Germinal center (tissue), 1 donor: ENCODE measurements around the gene ZYG11B.
"Not testable (repeated sequence)": the region's sequence is repeated elsewhere in the genome, so short reads cannot be mapped to it uniquely, and the experiment has no call there.

Experiments
- DNase-seq: peaks from one replicate; pipeline ENCODE4 v3.0.0; 2012; ENCODE audit warnings: mixed read lengths, low spot score

Gene ZYG11B

DNA sequence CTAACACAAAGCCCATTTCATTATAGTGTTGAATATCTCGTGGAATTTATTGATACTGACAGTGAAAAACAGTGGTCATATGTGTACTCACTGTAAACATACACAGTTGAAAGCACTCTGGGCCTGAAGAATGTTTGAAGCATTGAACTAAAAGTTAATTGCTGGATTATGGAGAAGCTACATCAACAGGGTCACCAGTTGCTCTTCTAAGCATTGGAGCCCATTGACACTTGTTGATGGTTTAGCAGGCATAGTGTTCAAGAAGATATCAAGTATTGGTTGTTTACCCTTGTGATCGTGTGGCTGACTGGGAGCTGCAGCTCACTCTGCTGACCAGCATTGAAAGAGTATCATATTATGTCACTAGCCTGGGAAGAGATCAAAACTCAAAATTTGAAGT is 126.6 kb downstream of the ZYG11B start:
- DNase-seq: no peak

DNA sequence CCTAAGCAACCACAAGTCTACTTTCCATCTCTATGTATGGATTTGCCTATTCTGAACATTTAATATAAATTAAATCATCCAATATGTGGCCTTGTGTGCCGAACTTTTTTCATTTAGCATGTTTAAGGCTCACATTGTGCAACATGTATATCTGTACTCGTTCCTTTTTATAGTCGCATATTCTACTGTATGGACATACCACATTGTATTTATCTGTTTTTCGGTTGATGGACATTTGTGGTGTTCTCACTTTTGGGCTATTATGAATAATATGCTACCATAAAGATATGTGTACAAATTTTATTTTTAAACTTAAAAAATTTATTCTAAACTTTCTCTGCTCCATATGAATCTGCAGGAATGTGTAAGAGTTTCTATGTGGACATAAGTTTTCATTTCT is 129.3 kb downstream of the ZYG11B start:
- DNase-seq: no peak

DNA sequence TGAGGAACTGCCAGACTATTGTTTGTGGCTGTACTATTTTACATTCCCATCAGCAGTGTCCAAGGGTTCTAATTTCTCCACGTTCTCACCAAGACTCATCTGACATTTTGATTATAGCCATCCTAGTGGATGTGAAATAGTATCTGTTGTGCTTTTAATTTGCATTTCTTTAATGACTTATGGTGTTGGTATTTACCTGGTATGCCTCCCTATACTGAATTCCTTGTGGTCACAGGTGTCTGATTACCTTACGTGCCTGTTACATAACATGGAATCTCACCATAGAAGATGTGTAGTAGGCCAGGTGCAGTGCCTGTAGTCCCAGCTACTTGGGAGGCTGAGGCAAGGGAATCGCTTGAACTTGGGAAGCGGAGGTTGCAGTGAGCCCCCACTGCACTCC is 129.8 kb downstream of the ZYG11B start:
- no peak for DNase-seq

DNA sequence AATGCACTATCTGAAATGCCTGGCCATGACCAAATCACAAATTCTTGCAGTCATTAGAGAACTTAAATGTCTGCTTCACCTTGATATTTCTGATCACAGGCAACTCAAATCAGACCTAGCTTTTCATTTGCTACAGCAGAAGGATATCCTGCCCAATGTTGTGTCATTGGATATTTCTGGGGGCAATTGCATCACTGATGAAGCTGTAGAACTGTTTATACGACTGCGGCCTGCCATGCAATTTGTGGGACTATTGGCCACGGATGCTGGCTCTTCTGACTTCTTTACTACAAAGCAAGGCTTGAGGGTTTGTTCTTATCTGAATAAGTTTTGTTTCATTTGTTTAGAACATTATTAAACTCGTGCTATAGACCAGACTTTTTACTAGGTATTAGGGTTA is 131.2 kb downstream of the ZYG11B start:
- no peak for DNase-seq

DNA sequence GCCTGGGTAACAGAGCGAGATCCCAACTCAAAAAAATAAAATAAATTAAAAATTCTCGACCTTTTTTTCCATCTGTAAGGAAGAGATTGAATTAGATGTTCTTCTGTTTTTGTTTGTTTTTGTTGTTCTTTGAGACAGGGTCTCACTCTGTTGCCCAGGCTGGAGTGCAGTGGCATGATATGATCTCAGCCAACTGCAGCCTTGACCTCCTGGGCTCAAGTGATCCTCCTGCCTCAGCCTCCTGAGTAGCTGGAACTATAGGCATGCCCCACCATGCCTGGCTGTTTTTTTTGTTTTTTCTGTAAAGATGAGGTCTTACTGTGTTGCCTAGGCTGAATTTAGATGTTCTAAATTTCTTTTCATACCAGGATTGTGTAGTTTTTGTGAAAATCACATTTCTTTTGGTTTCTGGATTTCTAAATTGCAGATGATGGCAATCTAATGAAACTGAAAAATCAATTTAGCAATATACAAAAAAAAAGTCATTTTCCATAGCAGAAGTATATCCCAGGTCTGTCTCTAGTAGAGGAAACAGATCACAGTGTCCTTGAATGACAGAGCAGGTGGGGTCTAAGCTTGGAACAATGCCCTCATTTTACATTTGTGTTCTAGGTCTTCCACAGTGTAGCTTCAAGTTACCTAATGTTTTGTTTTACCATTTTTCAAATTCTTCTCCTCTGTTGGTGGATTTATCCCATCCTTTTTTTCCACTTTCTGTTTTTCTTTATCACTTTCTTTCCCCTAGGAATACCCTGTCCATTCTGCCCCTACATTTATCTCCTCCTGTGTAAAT is 136.6 kb downstream of the ZYG11B start:
- DNase-seq: no peak

DNA sequence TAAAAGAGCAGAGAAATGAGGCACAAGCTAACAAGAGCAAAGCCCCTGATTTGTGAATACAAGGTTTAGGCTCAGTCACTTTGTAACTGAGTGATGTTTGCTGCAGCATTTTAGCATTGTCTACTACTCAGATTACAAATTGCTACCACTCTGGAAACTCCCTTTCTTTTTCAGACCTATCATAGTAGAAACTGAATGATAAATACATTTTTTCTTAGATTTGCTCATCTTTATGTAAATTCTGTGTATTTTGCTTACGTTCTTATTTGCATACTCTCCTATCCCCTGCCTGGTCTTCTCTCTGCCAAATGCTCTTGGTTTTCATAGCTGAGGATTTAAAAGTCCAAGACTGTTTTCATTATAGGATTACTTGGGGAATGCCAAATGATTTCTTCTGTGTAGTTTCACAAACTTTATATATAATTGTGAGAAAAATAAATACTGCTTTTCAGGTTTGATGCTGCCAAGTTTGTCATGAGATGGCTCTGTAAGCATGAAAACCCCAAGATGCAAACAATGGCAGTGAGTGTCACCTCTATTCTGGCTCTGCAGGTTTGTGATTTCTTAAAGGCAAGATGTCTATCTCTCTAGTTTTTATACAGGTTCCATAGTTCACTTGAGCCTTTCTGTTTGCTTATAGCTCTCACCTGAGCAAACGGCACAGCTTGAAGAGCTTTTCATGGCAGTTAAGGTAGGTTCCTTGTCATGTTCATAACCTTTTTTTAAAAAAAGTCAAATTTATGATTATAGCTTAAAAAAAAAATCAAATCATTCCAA is 141.0 kb downstream of the ZYG11B start:
- DNase-seq: peak; percentile 28

DNA sequence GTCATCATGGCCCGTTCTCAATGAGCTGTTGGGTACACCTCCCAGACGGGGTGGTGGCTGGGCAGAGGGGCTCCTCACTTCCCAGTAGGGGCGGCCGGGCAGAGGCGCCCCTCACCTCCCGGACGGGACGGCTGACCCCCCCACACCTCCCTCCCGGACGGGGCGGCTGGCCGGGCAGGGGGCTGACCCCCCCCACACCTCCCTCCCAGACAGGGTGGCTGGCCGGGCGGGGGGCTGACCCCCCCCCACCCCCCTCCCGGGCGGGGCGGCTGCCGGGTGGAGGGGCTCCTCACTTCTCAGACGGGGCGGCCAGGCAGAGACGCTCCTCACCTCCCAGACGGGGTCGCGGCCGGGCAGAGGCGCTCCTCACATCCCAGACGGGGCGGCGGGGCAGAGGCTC is 143.5 kb downstream of the ZYG11B start:
- not testable (repeated sequence) for DNase-seq

DNA sequence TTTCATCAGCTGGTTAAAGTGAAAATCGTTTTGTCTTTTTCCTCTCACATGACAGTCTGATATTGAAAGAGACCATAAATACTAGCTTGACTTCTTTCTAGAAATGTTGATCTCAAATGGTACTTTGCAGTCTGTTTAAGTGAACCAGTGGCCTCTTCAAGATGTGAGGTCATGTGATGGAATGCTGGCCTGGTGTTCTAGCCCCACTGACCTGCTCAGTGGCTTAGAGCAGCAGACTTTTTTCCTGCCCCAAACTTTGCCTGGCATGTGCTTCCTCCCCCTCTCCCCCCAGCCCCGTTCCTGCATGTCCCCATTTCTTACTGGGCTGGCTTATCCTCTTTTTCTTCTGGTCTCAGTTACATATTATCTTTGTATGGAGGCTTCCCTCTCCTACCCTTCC is 150.6 kb downstream of the ZYG11B start:
- DNase-seq: no peak
